PC-9 (cell line): Measurements from ENCODE around the gene PPM1J.

Experiments used
- CTCF ChIP-seq: fragments of 200-600 bp; sonication (generic); conservative IDR thresholded peaks from 2 replicates; pipeline ENCODE4 v1.6.1; 2017; ENCODE audit warnings: mixed run types, antibody characterized with exemption, mild to moderate bottlenecking, moderate library complexity
- EZH2 ChIP-seq: fragments of 200-600 bp; sonication (generic); IDR thresholded peaks from 2 replicates; pipeline ENCODE4 v1.8.0; 2017; ENCODE audit warnings: antibody characterized with exemption, low read depth

GRCh38 chr1:112708002-112708448, 7.1 kb downstream of the PPM1J start:
- TF ChIP-seq CTCF (no peak), EZH2 (no peak)
